IMR-90 (cell line): ENCODE data around the gene NEU1.

Source experiments
- CEBPB ChIP-seq: IDR thresholded peaks from 2 replicates; pipeline ENCODE4 v1.6.1; 2012; ENCODE audit warnings: low read depth, low read length, improper control_type of control experiment
- CHD1 ChIP-seq: IDR thresholded peaks from 2 replicates; pipeline ENCODE4 v1.6.1; 2012; ENCODE audit warnings: low read depth, low read length, improper control_type of control experiment
- CTCF ChIP-seq: conservative IDR thresholded peaks from 2 replicates; pipeline ENCODE4 v1.5.1; 2012; ENCODE audit warnings: mild to moderate bottlenecking, low read depth, low read length, improper control_type of control experiment
- FOS ChIP-seq: fragments of 150-350 bp; IDR thresholded peaks from 2 replicates; pipeline ENCODE4 v1.6.1; 2016; ENCODE audit warnings: low read depth, low read length
- MAFK ChIP-seq: IDR thresholded peaks from 2 replicates; pipeline ENCODE4 v1.6.1; 2012; ENCODE audit warnings: low read depth, low read length, improper control_type of control experiment
- MAZ ChIP-seq: IDR thresholded peaks from 2 replicates; pipeline ENCODE4 v1.6.1; 2012; ENCODE audit warnings: low read depth, mild to moderate bottlenecking, low read length, improper control_type of control experiment, moderate library complexity, borderline replicate concordance
- POLR2A ChIP-seq: IDR thresholded peaks from 2 replicates; pipeline ENCODE4 v1.6.1; 2012; ENCODE audit warnings: mild to moderate bottlenecking, low read depth, low read length
- RAD21 ChIP-seq: IDR thresholded peaks from 2 replicates; pipeline ENCODE4 v1.6.1; 2012; ENCODE audit warnings: low read length, improper control_type of control experiment
- RFX5 ChIP-seq: IDR thresholded peaks from 2 replicates; pipeline ENCODE4 v1.8.0; 2012; ENCODE audit warnings: low read depth, mild to moderate bottlenecking, low read length, moderate library complexity
- SMC3 ChIP-seq: fragments of 150-350 bp; IDR thresholded peaks from 2 replicates; pipeline ENCODE4 v1.6.1; 2016; ENCODE audit warnings: low read depth, mild to moderate bottlenecking, antibody characterized with exemption, low read length, moderate library complexity
- USF2 ChIP-seq: fragments of 150-350 bp; IDR thresholded peaks from 2 replicates; pipeline ENCODE4 v1.6.1; 2017; ENCODE audit warnings: mild to moderate bottlenecking, antibody characterized with exemption, low read length, low read depth

DNA sequence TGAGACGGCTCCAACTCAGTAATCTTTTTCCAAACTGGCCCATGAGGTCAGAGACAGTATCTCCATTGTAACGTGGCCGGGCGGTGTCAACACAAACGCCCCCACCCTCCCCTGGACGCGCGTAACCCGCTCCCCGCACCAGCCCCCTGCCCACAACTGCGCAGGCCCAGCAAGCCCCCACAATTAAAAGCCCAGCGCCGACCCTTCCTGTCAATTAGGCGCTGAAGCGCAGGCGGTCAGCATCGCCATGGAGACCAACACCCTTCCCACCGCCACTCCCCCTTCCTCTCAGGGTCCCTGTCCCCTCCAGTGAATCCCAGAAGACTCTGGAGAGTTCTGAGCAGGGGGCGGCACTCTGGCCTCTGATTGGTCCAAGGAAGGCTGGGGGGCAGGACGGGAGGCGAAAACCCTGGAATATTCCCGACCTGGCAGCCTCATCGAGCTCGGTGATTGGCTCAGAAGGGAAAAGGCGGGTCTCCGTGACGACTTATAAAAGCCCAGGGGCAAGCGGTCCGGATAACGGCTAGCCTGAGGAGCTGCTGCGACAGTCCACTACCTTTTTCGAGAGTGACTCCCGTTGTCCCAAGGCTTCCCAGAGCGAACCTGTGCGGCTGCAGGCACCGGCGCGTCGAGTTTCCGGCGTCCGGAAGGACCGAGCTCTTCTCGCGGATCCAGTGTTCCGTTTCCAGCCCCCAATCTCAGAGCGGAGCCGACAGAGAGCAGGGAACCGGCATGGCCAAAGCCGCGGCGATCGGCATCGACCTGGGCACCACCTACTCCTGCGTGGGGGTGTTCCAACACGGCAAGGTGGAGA is 47.4 kb downstream of the NEU1 start, which contains the start of the genes HSPA1A and HSPA1L:
- TF ChIP-seq RAD21, result no peak
- no peak for TF ChIP-seq MAFK
- TF ChIP-seq CTCF, result no peak
- TF ChIP-seq MAZ, result peak; percentile 47; the same call in 1 of the 2 replicates
- TF ChIP-seq POLR2A, result peak; percentile 99
- TF ChIP-seq CEBPB, result no peak
- TF ChIP-seq USF2, result no peak
- TF ChIP-seq FOS, result no peak
- TF ChIP-seq CHD1, result no peak
- 0 out of 2 replicates have a peak, but pooled peaks have one; percentile 5 for TF ChIP-seq RFX5
- TF ChIP-seq SMC3, result no peak
